Spleen (tissue), 11 donors: ENCODE data around the gene PPP1R16B. TPM values are rescaled to one million over a fixed set of nuclear protein-coding genes. Genes with fewer than 3 reads are reported as not detected.

Experiments used
- DNase-seq: peaks from one replicate; pipeline ENCODE4 v3.0.0-alpha.2; 2020
- H3K27ac ChIP-seq, 8 donors: fragments of 200-600 bp; sonication (generic) in 7 of 8; 1 replicate in 4 of 8; 2 replicates in 4 of 8; pipeline versions ENCODE4 v1.5.0 to v1.8.0; 2016 to 2021; ENCODE audit warnings: inconsistent platforms in 4 of 8, mild to moderate bottlenecking in 4 of 8, moderate library complexity in 1 of 8
- H3K27me3 ChIP-seq, 7 donors: fragments of 200-600 bp; sonication (generic) in 6 of 7; replicated peaks in 1 of 7; 1 replicate in 4 of 7; 2 replicates in 3 of 7; pipeline versions ENCODE4 v1.5.0 to v1.8.0; 2016 to 2021; ENCODE audit warnings: inconsistent platforms in 3 of 7, mild to moderate bottlenecking in 1 of 7
- H3K36me3 ChIP-seq, 6 donors: fragments of 200-600 bp; sonication (generic) in 5 of 6; 1 replicate in 4 of 6; 2 replicates in 2 of 6; pipeline versions ENCODE4 v1.5.0 to v1.8.0; 2016 to 2021; ENCODE audit warnings: inconsistent platforms in 2 of 6
- H3K4me1 ChIP-seq, 6 donors: fragments of 200-600 bp; sonication (generic) in 5 of 6; 1 replicate in 3 of 6; 2 replicates in 3 of 6; pipeline versions ENCODE4 v1.5.0 to v1.8.0; 2016 to 2021; ENCODE audit warnings: inconsistent platforms in 3 of 6
- H3K4me3 ChIP-seq, 8 donors: fragments of 200-600 bp; sonication (generic) in 7 of 8; 1 replicate in 4 of 8; 2 replicates in 4 of 8; pipeline versions ENCODE4 v1.5.0 to v1.8.0; 2016 to 2021; ENCODE audit warnings: inconsistent platforms in 4 of 8, mild to moderate bottlenecking in 4 of 8, moderate library complexity in 2 of 8
- H3K9me3 ChIP-seq, 8 donors: fragments of 200-600 bp; sonication (generic) in 7 of 8; 1 replicate in 4 of 8; 2 replicates in 4 of 8; pipeline versions ENCODE4 v1.5.0 to v1.8.0; 2016 to 2021; ENCODE audit warnings: inconsistent platforms in 4 of 8
- POLR2A ChIP-seq, 3 donors: fragments of 450-650 bp; IDR thresholded peaks; one replicate each; pipeline ENCODE4 v1.5.1; 2017; ENCODE audit warnings: antibody characterized with exemption in 3 of 3, mild to moderate bottlenecking in 1 of 3
- POLR2AphosphoS5 ChIP-seq, 3 donors: sonication (generic); formaldehyde crosslinking; IDR thresholded peaks; one replicate each; pipeline ENCODE4 v1.5.1; 2017; ENCODE audit warnings: antibody characterized with exemption in 3 of 3
- WGBS, 5 donors: extraction: QIAGEN DNeasy Blood & Tissue Kit in 3 of 5; methylation state at CpG; one replicate each; pipeline versions ENCODE4 v1.1.5 to v1.1.7; 2013 to 2018; 5-methylcytosine and 5-hydroxymethylcytosine counted together
- intact Hi-C: fragments of 100-400 bp; cut with DNase I; formaldehyde crosslinking; loops from one replicate; pipeline ENCODE4 v1.15.0; 2023; ENCODE audit warnings: low total_unique reads
- polyA plus RNA-seq, 3 donors: library from polyadenylated mRNA; stranded (reverse); fragments of 200-250 nt; gene quantifications; one replicate each; pipeline ENCODE4 v1.2.1, GENCODE V29; 2013
- total RNA-seq, 7 donors: library from RNA; depleted of rRNA in 3 of 7; stranded (reverse); fragments of >200 nt in 3 of 7; fragmentation: NEBNext Ultra II Directional in 4 of 7; extraction: Animal tissue kit (Norgen Biotek cat#: 25700) in 4 of 7; gene quantifications; one replicate each; pipeline versions ENCODE4 v1.1.0 to v1.2.1, GENCODE V29; 2016 to 2021
- TF ChIP-seq, protein P1 (sequence below), 11 experiments: fragments of 200-600 bp in 7 of 11; fragments of 450-650 bp in 4 of 11; sonication (generic) in 4 of 11; IDR thresholded peaks in 8 of 11; conservative IDR thresholded peaks in 3 of 11; 1 replicate in 7 of 11; 2 replicates in 4 of 11; pipeline versions ENCODE4 v1.4.0 to v1.8.0; 2016 to 2021; ENCODE audit warnings: antibody characterized with exemption in 11 of 11, inconsistent platforms in 4 of 11, mild to moderate bottlenecking in 1 of 11
- donor health status: healthy with polysubstance abuse.
- donor health status: DM: no; HTN: no; CAD: no; lungs with moderate emphysema.
- donor health status: DM: no; HTN: no; CAD: no.
- donor health status: Bipolar disorder and iron deficiency.
- donor health status: healthy.
- donor health status: DM: no; HTN: no; CAD: no.
- donor health status: DM: yes; HTN: yes; CAD: no.

The PPP1R16B gene
- total and polyA plus RNA-seq, 10 donors: 16.0 to 66.0 (median 43.1) TPM

DNA sequence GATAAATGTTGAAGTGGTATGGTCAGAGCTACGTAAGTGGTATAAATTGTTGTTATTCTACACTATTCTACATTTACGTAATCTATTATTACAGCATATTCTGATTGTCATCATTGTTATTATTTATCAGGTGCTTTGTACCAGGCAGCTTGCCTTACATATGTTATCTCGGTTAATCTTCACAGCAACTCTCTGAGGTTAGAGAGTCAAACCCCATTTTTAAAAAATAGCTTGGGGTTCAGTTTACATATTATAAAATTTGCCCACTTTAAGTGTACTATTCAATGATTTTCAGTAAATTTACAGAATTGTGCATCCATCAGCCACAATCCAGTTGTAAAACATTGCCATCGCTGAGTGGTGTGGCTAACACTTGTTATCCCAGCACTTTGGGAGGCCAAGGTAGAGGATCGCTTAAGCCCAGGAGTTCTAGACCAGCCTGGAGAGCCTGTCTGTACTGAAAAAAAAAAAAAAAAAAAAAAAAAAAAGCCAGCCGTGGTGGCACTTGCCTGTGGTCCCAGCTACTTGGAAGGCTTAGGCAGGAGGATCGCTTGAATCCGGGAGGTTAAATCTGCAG lies 35.5 kb downstream of the PPP1R16B start:
- Histone ChIP-seq H3K4me1 (peaks cover 25 to 100% (median 61%) of the 10 kb centered on the region in 6 donors), H3K27me3 (no peaks in the 10 kb centered on the region), H3K36me3 (peaks cover 0 to 42% (median 23%) of the 10 kb centered on the region in 6 donors), H3K9me3 (no peaks in the 10 kb centered on the region), H3K27ac (peak overlapping the region; percentile 61 to 89 (median 79)), H3K4me3 (no peak overlapping the region)
- WGBS, 5 donors: 83 to 91% (median 85%) methylated on average over 8 of the region's 8 CpGs
- intact Hi-C loops: no loop called here
- TF ChIP-seq POLR2A (IDR thresholded peaks at IDR 0.05): no peak
- TF ChIP-seq, protein P1, sequence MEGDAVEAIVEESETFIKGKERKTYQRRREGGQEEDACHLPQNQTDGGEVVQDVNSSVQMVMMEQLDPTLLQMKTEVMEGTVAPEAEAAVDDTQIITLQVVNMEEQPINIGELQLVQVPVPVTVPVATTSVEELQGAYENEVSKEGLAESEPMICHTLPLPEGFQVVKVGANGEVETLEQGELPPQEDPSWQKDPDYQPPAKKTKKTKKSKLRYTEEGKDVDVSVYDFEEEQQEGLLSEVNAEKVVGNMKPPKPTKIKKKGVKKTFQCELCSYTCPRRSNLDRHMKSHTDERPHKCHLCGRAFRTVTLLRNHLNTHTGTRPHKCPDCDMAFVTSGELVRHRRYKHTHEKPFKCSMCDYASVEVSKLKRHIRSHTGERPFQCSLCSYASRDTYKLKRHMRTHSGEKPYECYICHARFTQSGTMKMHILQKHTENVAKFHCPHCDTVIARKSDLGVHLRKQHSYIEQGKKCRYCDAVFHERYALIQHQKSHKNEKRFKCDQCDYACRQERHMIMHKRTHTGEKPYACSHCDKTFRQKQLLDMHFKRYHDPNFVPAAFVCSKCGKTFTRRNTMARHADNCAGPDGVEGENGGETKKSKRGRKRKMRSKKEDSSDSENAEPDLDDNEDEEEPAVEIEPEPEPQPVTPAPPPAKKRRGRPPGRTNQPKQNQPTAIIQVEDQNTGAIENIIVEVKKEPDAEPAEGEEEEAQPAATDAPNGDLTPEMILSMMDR (IDR thresholded peaks at IDR 0.05 in 8 of 11, conservative IDR thresholded peaks at IDR 0.05 in 3 of 11): no peak
- no peak for TF ChIP-seq POLR2AphosphoS5 (IDR thresholded peaks at IDR 0.05)
- DNase-seq: no peak

DNA sequence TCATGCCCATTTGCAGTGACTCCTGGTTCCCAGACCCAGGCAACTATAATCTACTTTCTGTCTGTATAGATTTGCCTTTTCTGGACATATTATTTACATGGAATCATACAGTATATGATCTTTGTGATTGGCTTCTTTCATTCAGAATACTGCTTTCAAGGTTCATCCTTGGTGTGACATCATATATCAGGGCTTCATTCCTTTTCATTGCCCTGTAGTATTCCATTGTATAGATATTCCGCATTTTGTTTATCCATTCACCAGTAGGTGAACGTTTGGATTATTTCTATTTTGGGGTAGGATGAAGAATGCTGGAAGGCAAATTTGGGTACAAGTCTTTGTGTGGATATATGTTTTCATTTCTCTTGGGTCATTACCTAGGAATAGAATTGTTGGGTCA lies 36.1 kb downstream of the PPP1R16B start:
- 31 to 90% (median 56%) methylated on average over 2 of the region's 2 CpGs for WGBS, 5 donors
- Histone ChIP-seq H3K9me3 (no peaks in the 10 kb centered on the region), H3K4me1 (peaks cover 25 to 100% (median 64%) of the 10 kb centered on the region in 6 donors), H3K27me3 (no peaks in the 10 kb centered on the region), H3K27ac (peak overlapping the region; percentile 61 to 89 (median 79)), H3K4me3 (peak overlapping the region in 1 of 8 donors; percentile 6), H3K36me3 (peaks cover 0 to 36% (median 18%) of the 10 kb centered on the region in 6 donors)
- intact Hi-C loops: no loop called here
- no peak for DNase-seq
- TF ChIP-seq, protein P1 (IDR thresholded peaks at IDR 0.05 in 8 of 11, conservative IDR thresholded peaks at IDR 0.05 in 3 of 11): no peak

DNA sequence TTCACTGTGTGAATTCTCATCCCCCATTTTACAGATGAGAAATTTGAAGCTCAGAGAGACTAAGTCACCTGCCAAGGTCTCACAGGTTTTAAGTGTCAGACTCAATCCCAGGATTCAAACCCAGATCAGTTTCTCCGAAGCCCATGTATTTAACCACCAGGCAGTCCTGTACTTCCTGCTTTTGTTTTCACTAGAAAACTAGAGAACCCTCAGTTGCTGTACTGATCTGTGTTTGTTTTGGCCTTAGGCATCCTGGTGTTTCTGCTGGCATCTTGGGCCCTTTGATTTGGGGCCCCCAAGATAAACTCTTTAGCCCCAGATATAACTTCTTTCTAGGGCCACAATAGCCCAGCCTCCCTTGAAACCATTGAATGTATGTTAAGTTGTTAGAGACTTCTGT lies 36.5 kb downstream of the PPP1R16B start:
- H3K27me3 ChIP-seq: no peaks in the 10 kb centered on the region
- H3K4me3 ChIP-seq: peak overlapping the region in 1 of 8 donors; percentile 6
- H3K4me1 ChIP-seq: peaks cover 25 to 100% (median 66%) of the 10 kb centered on the region in 6 donors
- intact Hi-C loops: no loop called here
- 10 to 45% (median 36%) methylated on average over 1 of the region's 1 CpG for WGBS, 5 donors
- peaks cover 0 to 32% (median 14%) of the 10 kb centered on the region in 6 donors for H3K36me3 ChIP-seq
- DNase-seq: no peak
- H3K27ac ChIP-seq: peak overlapping the region; percentile 61 to 89 (median 79)
- TF ChIP-seq, protein P1 (IDR thresholded peaks at IDR 0.05 in 8 of 11, conservative IDR thresholded peaks at IDR 0.05 in 3 of 11): no peak
- no peaks in the 10 kb centered on the region for H3K9me3 ChIP-seq

DNA sequence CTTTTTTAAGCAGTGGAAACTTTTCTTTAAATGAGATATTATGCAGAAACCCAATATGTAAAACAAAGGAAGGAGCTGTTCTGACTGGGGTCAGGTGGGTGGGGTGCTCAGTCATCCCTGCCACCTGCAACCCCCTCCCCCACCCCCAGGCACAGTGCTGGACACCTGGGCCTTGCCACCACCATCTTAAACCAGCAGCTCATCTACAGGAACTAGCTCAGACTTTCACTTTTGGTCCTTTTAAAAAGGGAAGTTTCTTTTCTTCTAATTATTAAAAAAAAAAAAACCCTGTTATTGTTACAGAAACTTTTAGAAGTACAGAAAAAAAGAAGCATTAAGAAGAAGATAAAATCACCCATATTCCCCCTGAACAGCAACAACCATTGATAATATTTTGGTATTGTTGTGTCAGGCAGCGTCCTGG lies 37.1 kb downstream of the PPP1R16B start:
- intact Hi-C loops: no loop called here
- no peaks in the 10 kb centered on the region for H3K27me3 ChIP-seq
- peak; percentile 91 for DNase-seq
- no peak overlapping the region for H3K4me3 ChIP-seq
- TF ChIP-seq, protein P1 (IDR thresholded peaks at IDR 0.05 in 8 of 11, conservative IDR thresholded peaks at IDR 0.05 in 3 of 11): peak in 2 of 11 experiments; percentile 7 to 8
- TF ChIP-seq POLR2A (IDR thresholded peaks at IDR 0.05) (no peak), POLR2AphosphoS5 (IDR thresholded peaks at IDR 0.05) (peak; percentile 58 to 71 (median 63))
- peaks cover 0 to 26% (median 11%) of the 10 kb centered on the region in 6 donors for H3K36me3 ChIP-seq
- H3K4me1 ChIP-seq: peaks cover 25 to 100% (median 68%) of the 10 kb centered on the region in 6 donors
- H3K9me3 ChIP-seq: no peaks in the 10 kb centered on the region
- H3K27ac ChIP-seq: peak overlapping the region; percentile 61 to 89 (median 79)
- WGBS, 5 donors: 24 to 43% (median 28%) methylated on average over 1 of the region's 1 CpG
